ENCODE results near the gene SLC25A41.

DNA sequence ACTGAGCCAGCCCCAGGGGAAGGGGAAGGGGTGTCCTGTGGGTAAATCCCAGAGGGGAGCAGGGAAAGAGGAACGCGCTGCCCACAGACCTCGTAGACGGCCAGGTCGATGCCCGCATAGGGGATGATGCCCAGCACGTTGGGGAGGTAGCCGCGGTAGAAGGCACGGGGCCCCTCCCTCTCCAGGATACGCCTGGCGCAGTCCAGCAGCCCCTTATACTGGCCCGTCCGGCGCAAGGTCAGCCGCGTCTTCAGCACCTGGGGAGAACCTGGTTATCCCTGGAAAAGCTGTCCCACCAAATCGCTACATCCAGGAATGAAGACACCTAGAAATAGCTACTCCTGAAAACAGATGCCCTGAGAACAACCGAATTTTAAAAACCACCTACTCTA lies 18.7 kb upstream of the SLC25A41 start:
- TF ChIP-seq CTCF (IDR thresholded peaks at IDR 0.05) = no peak
- no peak for TF ChIP-seq POLR2A (IDR thresholded peaks at IDR 0.05)

All from prostate gland (tissue), 2 donors.